Mammary epithelial cell (primary cell): Measurements from ENCODE around the gene SRP68.

Experiments
- EZH2 ChIP-seq: IDR thresholded peaks from 2 replicates; pipeline ENCODE4 v1.6.1; 2012; ENCODE audit warnings: low read length, inconsistent platforms, borderline replicate concordance
- TF ChIP-seq, protein P1 (sequence below), 2 donors: IDR thresholded peaks in 1 of 2; conservative IDR thresholded peaks in 1 of 2; 2 replicates each; pipeline ENCODE4 v1.5.1; 2011 to 2012; ENCODE audit warnings: inconsistent platforms in 2 of 2, low read length in 2 of 2, mild to moderate bottlenecking in 2 of 2, control low read depth in 1 of 2, low read depth in 1 of 2; ENCODE audit not compliant: insufficient read depth in 1 of 2; ENCODE audit errors: extremely low read depth in 1 of 2

DNA sequence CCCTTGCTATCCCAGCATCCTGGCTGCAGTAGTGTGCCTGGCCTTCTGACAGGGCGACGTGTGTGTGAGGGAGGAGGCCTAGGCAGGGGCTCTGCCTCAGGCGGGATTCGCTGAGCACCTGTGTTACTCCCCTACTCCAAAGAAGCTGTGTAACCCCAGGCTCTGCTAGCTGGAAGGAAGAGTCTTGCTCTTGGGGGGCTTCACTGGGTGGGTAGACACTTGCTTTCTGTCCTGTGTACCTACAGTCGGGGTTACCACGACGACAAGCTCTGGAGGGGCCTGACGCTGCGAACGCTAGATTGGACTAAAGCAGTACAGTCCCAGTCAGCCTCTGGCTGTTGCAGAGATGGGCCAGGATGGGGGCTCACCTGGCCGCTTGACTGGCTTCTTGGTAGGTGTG, 21.7 kb upstream of the SRP68 start:
- TF ChIP-seq, protein P1, sequence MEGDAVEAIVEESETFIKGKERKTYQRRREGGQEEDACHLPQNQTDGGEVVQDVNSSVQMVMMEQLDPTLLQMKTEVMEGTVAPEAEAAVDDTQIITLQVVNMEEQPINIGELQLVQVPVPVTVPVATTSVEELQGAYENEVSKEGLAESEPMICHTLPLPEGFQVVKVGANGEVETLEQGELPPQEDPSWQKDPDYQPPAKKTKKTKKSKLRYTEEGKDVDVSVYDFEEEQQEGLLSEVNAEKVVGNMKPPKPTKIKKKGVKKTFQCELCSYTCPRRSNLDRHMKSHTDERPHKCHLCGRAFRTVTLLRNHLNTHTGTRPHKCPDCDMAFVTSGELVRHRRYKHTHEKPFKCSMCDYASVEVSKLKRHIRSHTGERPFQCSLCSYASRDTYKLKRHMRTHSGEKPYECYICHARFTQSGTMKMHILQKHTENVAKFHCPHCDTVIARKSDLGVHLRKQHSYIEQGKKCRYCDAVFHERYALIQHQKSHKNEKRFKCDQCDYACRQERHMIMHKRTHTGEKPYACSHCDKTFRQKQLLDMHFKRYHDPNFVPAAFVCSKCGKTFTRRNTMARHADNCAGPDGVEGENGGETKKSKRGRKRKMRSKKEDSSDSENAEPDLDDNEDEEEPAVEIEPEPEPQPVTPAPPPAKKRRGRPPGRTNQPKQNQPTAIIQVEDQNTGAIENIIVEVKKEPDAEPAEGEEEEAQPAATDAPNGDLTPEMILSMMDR (conservative IDR thresholded peaks at IDR 0.05 in 1 of 2, IDR thresholded peaks at IDR 0.05 in 1 of 2; ENCODE audit: extremely low read depth in 1 of 2, insufficient read depth in 1 of 2, low read depth in 1 of 2, low read length in 2 of 2), result no peak
- TF ChIP-seq EZH2, result no peak
